HEK293T (cell line): ENCODE results near the gene GPS1.

ENCODE experiments used
- ARNT ChIP-seq: fragments of 450-650 bp; IDR thresholded peaks from 2 replicates; pipeline ENCODE4 v1.6.1; 2017; ENCODE audit warnings: mild to moderate bottlenecking
- BHLHE40 ChIP-seq: fragments of 450-650 bp; IDR thresholded peaks from 2 replicates; pipeline ENCODE4 v1.6.1; 2016; ENCODE audit warnings: mild to moderate bottlenecking, moderate library complexity, borderline replicate concordance
- CTBP1 ChIP-seq: fragments of 450-650 bp; IDR thresholded peaks from 2 replicates; pipeline ENCODE4 v1.6.1; 2016; ENCODE audit warnings: borderline replicate concordance
- ELF4 ChIP-seq: fragments of 450-650 bp; IDR thresholded peaks from 2 replicates; pipeline ENCODE4 v1.6.1; 2017; ENCODE audit warnings: antibody characterized with exemption
- FOXA1 ChIP-seq: fragments of 450-650 bp; IDR thresholded peaks from 2 replicates; pipeline ENCODE4 v1.6.1; 2016; ENCODE audit warnings: mild to moderate bottlenecking
- FOXK2 ChIP-seq: fragments of 450-650 bp; IDR thresholded peaks from 2 replicates; pipeline ENCODE4 v1.6.1; 2016; ENCODE audit warnings: mild to moderate bottlenecking
- FOXM1 ChIP-seq: fragments of 450-650 bp; IDR thresholded peaks from 2 replicates; pipeline ENCODE4 v1.6.1; 2017; ENCODE audit warnings: mild to moderate bottlenecking, borderline replicate concordance
- HDGF ChIP-seq: fragments of 450-650 bp; IDR thresholded peaks from 2 replicates; pipeline ENCODE4 v1.6.1; 2017; ENCODE audit warnings: antibody characterized with exemption, borderline replicate concordance
- L3MBTL2 ChIP-seq: fragments of 450-650 bp; conservative IDR thresholded peaks from 2 replicates; pipeline ENCODE4 v1.6.1; 2016; ENCODE audit warnings: mild to moderate bottlenecking
- NFRKB ChIP-seq: fragments of 450-650 bp; IDR thresholded peaks from 2 replicates; pipeline ENCODE4 v1.6.1; 2016; ENCODE audit warnings: mild to moderate bottlenecking, moderate library complexity
- PKNOX1 ChIP-seq: fragments of 450-650 bp; IDR thresholded peaks from 2 replicates; pipeline ENCODE4 v1.6.1; 2016
- SP1 ChIP-seq: fragments of 450-650 bp; IDR thresholded peaks from 2 replicates; pipeline ENCODE4 v1.6.1; 2017
- SUZ12 ChIP-seq: fragments of 450-650 bp; IDR thresholded peaks from 2 replicates; pipeline ENCODE4 v1.6.1; 2016; ENCODE audit warnings: mild to moderate bottlenecking
- TARDBP ChIP-seq: fragments of 450-650 bp; IDR thresholded peaks from 2 replicates; pipeline ENCODE4 v1.6.1; 2016

GRCh38 chr17:82085031-82085861 is 33.5 kb downstream of the GPS1 start:
- no peak for TF ChIP-seq HDGF
- TF ChIP-seq SP1, result no peak
- no peak for TF ChIP-seq SUZ12
- TF ChIP-seq ARNT, result no peak
- TF ChIP-seq NFRKB, result no peak
- no peak for TF ChIP-seq FOXK2
- TF ChIP-seq FOXA1, result no peak
- no peak for TF ChIP-seq BHLHE40
- no peak for TF ChIP-seq PKNOX1
- TF ChIP-seq L3MBTL2, result no peak
- TF ChIP-seq TARDBP, result no peak
- no peak for TF ChIP-seq ELF4
- TF ChIP-seq FOXM1, result no peak
- no peak for TF ChIP-seq CTBP1
